Measurements from ENCODE around the gene DDX27. TPM values are rescaled to one million over a fixed set of nuclear protein-coding genes. Genes with fewer than 3 reads are reported as not detected.

Gene DDX27
- total and polyA plus RNA-seq, 2 of the 13 experiments (the other 11 are each of a cell fraction or from before 2014, with no cell fraction given), result 42.6 to 72.8 TPM

DNA sequence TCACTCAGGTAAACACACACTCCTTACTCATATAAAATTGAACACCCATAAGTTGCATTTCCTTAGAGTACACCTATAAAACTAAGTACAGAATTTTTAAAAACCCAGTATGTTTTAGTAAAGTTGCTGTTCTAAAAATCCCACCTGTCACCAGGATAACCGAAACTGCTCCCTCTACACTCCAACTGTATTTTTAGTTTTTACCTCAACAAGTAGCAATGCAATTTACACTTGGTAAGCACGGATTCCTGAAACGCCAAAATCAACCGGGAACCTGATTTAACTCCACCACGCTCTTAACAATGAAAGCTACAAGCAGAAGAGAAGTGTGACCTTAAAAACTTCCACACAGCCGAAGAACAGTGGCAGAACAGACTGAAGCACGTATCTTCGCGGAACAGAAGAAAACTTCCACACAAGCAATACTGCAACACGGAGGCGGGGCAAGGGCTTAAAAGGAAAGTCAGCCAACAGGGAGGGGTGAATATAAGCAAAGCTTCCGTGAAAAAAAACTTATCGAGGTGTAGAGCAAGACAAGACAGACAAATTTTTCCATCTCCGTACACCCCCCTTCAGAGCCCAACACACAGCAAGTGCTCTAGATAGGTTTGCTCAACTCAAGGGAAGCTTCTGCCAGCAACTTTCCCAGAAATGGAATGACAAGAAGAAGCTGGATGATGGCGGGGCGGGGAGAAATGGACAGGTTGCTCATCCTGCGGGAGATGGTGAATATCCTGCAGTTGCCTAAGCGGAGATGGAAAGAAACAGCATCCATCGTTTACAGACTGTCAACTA lies 32.5 kb upstream of the DDX27 start (continued):
- TF ChIP-seq ZNF672 (CRISPR knock-in tag; IDR thresholded peaks at IDR 0.05) (no peak), PCBP2 (optimal IDR thresholded peaks at IDR 0.05; ENCODE audit: low read depth, low read length, poor library complexity, severe bottlenecking) (no peak), ZNF75D (CRISPR knock-in tag; IDR thresholded peaks at IDR 0.05; ENCODE audit: borderline replicate concordance) (0 out of 2 replicates have a peak, but pooled peaks have one; percentile 60), KDM1A (CRISPR knock-in tag; IDR thresholded peaks at IDR 0.05) (no peak), ERF (CRISPR knock-in tag; IDR thresholded peaks at IDR 0.05) (no peak; the same call in 1 of the 2 replicates), ZNF547 (CRISPR knock-in tag; IDR thresholded peaks at IDR 0.05) (no peak), ZNF274 (CRISPR knock-in tag; IDR thresholded peaks at IDR 0.05) (no peak), TMF1 (CRISPR knock-in tag; IDR thresholded peaks at IDR 0.05; ENCODE audit: low read depth) (no peak), RARA (CRISPR knock-in tag; IDR thresholded peaks at IDR 0.05) (peak; percentile 14; the same call in 1 of the 2 replicates), ZSCAN20 (CRISPR knock-in tag; IDR thresholded peaks at IDR 0.05; ENCODE audit: borderline replicate concordance) (no peak), JARID2 (CRISPR knock-in tag; IDR thresholded peaks at IDR 0.05; ENCODE audit: insufficient replicate concordance) (no peak), IRF2 (CRISPR knock-in tag; IDR thresholded peaks at IDR 0.05) (no peak; the same call in 1 of the 2 replicates), SAP130 (CRISPR knock-in tag; IDR thresholded peaks at IDR 0.05; ENCODE audit: low read depth) (peak; percentile 94), ZNF543 (CRISPR knock-in tag; IDR thresholded peaks at IDR 0.05) (no peak), ZNF773 (CRISPR knock-in tag; IDR thresholded peaks at IDR 0.05; ENCODE audit: borderline replicate concordance) (no peak), ARHGAP35 (CRISPR knock-in tag; IDR thresholded peaks at IDR 0.05; ENCODE audit: borderline replicate concordance) (no peak), HOXA5 (CRISPR knock-in tag; IDR thresholded peaks at IDR 0.05) (no peak; the same call in 1 of the 2 replicates), ZNF782 (CRISPR knock-in tag; IDR thresholded peaks at IDR 0.05; ENCODE audit: borderline replicate concordance) (peak; percentile 11; the same call in 1 of the 2 replicates), ZNF282 (IDR thresholded peaks at IDR 0.05; ENCODE audit: partially characterized antibody) (no peak), JUNB (CRISPR knock-in tag; IDR thresholded peaks at IDR 0.05; ENCODE audit: borderline replicate concordance) (no peak), ZNF747 (CRISPR knock-in tag; IDR thresholded peaks at IDR 0.05; ENCODE audit: borderline replicate concordance) (0 out of 2 replicates have a peak, but pooled peaks have one; percentile 58)
- TF ChIP-seq, protein P1, sequence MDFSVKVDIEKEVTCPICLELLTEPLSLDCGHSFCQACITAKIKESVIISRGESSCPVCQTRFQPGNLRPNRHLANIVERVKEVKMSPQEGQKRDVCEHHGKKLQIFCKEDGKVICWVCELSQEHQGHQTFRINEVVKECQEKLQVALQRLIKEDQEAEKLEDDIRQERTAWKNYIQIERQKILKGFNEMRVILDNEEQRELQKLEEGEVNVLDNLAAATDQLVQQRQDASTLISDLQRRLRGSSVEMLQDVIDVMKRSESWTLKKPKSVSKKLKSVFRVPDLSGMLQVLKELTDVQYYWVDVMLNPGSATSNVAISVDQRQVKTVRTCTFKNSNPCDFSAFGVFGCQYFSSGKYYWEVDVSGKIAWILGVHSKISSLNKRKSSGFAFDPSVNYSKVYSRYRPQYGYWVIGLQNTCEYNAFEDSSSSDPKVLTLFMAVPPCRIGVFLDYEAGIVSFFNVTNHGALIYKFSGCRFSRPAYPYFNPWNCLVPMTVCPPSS (IDR thresholded peaks at IDR 0.05), result no peak
- TF ChIP-seq, protein P2, sequence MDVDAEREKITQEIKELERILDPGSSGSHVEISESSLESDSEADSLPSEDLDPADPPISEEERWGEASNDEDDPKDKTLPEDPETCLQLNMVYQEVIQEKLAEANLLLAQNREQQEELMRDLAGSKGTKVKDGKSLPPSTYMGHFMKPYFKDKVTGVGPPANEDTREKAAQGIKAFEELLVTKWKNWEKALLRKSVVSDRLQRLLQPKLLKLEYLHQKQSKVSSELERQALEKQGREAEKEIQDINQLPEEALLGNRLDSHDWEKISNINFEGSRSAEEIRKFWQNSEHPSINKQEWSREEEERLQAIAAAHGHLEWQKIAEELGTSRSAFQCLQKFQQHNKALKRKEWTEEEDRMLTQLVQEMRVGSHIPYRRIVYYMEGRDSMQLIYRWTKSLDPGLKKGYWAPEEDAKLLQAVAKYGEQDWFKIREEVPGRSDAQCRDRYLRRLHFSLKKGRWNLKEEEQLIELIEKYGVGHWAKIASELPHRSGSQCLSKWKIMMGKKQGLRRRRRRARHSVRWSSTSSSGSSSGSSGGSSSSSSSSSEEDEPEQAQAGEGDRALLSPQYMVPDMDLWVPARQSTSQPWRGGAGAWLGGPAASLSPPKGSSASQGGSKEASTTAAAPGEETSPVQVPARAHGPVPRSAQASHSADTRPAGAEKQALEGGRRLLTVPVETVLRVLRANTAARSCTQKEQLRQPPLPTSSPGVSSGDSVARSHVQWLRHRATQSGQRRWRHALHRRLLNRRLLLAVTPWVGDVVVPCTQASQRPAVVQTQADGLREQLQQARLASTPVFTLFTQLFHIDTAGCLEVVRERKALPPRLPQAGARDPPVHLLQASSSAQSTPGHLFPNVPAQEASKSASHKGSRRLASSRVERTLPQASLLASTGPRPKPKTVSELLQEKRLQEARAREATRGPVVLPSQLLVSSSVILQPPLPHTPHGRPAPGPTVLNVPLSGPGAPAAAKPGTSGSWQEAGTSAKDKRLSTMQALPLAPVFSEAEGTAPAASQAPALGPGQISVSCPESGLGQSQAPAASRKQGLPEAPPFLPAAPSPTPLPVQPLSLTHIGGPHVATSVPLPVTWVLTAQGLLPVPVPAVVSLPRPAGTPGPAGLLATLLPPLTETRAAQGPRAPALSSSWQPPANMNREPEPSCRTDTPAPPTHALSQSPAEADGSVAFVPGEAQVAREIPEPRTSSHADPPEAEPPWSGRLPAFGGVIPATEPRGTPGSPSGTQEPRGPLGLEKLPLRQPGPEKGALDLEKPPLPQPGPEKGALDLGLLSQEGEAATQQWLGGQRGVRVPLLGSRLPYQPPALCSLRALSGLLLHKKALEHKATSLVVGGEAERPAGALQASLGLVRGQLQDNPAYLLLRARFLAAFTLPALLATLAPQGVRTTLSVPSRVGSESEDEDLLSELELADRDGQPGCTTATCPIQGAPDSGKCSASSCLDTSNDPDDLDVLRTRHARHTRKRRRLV (CRISPR knock-in tag; IDR thresholded peaks at IDR 0.05), result peak; percentile 47; the same call in 1 of the 2 replicates
- TF ChIP-seq, protein P3, sequence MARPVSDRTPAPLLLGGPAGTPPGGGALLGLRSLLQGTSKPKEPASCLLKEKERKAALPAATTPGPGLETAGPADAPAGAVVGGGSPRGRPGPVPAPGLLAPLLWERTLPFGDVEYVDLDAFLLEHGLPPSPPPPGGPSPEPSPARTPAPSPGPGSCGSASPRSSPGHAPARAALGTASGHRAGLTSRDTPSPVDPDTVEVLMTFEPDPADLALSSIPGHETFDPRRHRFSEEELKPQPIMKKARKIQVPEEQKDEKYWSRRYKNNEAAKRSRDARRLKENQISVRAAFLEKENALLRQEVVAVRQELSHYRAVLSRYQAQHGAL (CRISPR knock-in tag; IDR thresholded peaks at IDR 0.05; ENCODE audit: not compliant biosample characterization), result no peak
